OCI-LY3 (cell line): Measurements from ENCODE around the gene PRSS27.
"Not testable (repeated sequence)": the region's sequence is repeated elsewhere in the genome, so short reads cannot be mapped to it uniquely, and the experiment has no call there.

Experiments
- H2AFZ ChIP-seq: fragments of 200-600, 300-600 bp; shearing (Covaris generic); 2 replicates; pipeline ENCODE4 v1.6.0; 2014; ENCODE audit warnings: antibody characterized with exemption, low read depth, low read length
- H3K27ac ChIP-seq: fragments of 200-600, 300-600 bp; sonication (generic); 2 replicates; pipeline ENCODE4 v1.5.1; 2014; ENCODE audit warnings: mild to moderate bottlenecking, low read length, moderate library complexity, mixed read lengths
- H3K27me3 ChIP-seq: fragments of 200-600, 300-600 bp; sonication (generic); 2 replicates; pipeline ENCODE4 v1.6.1; 2014; ENCODE audit warnings: low read depth, low read length, mixed read lengths
- H3K36me3 ChIP-seq: fragments of 200-600, 300-600 bp; sonication (generic); replicated peaks from 2 replicates; pipeline ENCODE3; 2014; ENCODE audit warnings: low read depth, low read length, mixed read lengths
- H3K4me1 ChIP-seq: fragments of 300-600, 200-600 bp; sonication (generic); 2 replicates; pipeline ENCODE4 v1.6.1; 2014; ENCODE audit warnings: low read length, mixed read lengths
- H3K4me2 ChIP-seq: fragments of 200-600, 300-600 bp; sonication (generic); 2 replicates; pipeline ENCODE4 v1.6.1; 2014; ENCODE audit warnings: low read length, mixed read lengths
- H3K4me3 ChIP-seq: fragments of 300-600, 200-600 bp; sonication (generic); 2 replicates; pipeline ENCODE4 v1.5.1; 2014; ENCODE audit warnings: antibody characterized with exemption, mild to moderate bottlenecking, low read length, moderate library complexity
- H3K79me2 ChIP-seq: fragments of 300-600, 200-600 bp; shearing (Covaris generic); 2 replicates; pipeline ENCODE4 v1.6.1; 2014; ENCODE audit warnings: mild to moderate bottlenecking, low read length, mixed read lengths
- H3K9ac ChIP-seq: fragments of 300-600, 200-600 bp; shearing (Covaris generic); 2 replicates; pipeline ENCODE4 v1.6.0; 2014; ENCODE audit warnings: mild to moderate bottlenecking, low read length, moderate library complexity
- H3K9me3 ChIP-seq: fragments of 200-600, 300-600 bp; shearing (Covaris generic); 2 replicates; pipeline ENCODE4 v1.6.1; 2014; ENCODE audit warnings: low read length, mixed read lengths; ENCODE audit not compliant: insufficient read depth
- H4K20me1 ChIP-seq: fragments of 200-600, 300-600 bp; sonication (generic); 2 replicates; pipeline ENCODE4 v1.6.1; 2016; ENCODE audit warnings: low read length, mixed read lengths; ENCODE audit not compliant: insufficient read depth
- EZH2phosphoT487 ChIP-seq: fragments of 200-600 bp; shearing (Covaris generic); IDR thresholded peaks from 2 replicates; pipeline ENCODE4 v1.6.1; 2018; ENCODE audit warnings: antibody characterized with exemption, mixed run types, low read depth
- TF ChIP-seq, protein P1 (sequence below): fragments of 200-600, 300-600 bp; sonication (generic); IDR thresholded peaks from 2 replicates; pipeline ENCODE4 v1.5.1; 2014; ENCODE audit warnings: antibody characterized with exemption, low read length, low read depth

PRSS27 gene

DNA sequence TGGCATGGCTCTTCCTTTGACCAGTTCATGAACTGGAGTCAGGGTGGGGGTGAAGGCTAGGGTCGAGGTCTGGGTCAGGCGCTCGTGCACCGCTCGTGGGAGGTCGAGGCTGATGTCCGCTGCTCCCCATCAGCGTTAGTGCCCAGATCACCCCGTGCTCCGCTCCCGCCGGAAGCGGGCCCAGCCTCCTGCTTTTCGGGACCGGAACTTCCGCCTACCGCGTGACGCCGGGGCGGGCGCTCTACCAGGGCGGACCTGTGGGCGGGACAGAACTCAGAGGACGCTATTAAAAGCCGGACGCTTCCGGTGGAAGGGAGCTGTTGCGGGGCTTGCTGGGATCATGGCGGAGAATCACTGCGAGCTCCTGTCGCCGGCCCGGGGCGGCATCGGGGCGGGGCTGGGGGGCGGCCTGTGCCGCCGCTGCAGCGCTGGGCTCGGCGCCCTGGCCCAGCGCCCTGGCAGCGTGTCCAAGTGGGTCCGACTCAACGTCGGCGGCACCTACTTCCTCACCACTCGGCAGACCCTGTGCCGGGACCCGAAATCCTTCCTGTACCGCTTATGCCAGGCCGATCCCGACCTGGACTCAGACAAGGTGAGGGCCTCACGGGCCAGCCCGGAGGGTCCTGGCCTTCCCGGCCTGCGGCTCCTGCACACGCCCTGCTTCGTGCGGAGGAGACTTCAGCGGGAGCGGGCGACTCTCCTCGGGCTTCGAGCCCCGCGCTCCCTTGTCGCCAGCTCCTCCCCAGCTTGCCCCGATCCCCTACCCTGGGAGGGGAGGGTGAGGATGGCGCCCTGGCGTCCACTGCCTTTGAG lies 37.6 kb downstream of the PRSS27 start, which contains the start of gene KCTD5:
Gene KCTD5 (plus strand): TSS at position 315 of the 813 bp plus-strand sequence. CDS start 26 bp downstream, at position 341.
- Histone ChIP-seq H3K36me3 (no peaks in the 10 kb centered on the region), H3K27me3 (no peaks in the 10 kb centered on the region), H3K79me2 (peaks cover 49% of the 10 kb centered on the region), H3K4me2 (peak within 1 kb of the TSS; percentile 61), H3K4me3 (peak within 1 kb of the TSS; percentile 84), H3K27ac (peak within 1 kb of the TSS; percentile 62), H3K9me3 (no peaks in the 10 kb centered on the region), H4K20me1 (peaks cover 6% of the 10 kb centered on the region), H2AFZ (no peak within 1 kb of the TSS; the same call in 1 of the 2 replicates), H3K9ac (peak within 1 kb of the TSS; percentile 92), H3K4me1 (peaks cover 24% of the 10 kb centered on the region)
- TF ChIP-seq EZH2phosphoT487: no peak
- TF ChIP-seq, protein P1, sequence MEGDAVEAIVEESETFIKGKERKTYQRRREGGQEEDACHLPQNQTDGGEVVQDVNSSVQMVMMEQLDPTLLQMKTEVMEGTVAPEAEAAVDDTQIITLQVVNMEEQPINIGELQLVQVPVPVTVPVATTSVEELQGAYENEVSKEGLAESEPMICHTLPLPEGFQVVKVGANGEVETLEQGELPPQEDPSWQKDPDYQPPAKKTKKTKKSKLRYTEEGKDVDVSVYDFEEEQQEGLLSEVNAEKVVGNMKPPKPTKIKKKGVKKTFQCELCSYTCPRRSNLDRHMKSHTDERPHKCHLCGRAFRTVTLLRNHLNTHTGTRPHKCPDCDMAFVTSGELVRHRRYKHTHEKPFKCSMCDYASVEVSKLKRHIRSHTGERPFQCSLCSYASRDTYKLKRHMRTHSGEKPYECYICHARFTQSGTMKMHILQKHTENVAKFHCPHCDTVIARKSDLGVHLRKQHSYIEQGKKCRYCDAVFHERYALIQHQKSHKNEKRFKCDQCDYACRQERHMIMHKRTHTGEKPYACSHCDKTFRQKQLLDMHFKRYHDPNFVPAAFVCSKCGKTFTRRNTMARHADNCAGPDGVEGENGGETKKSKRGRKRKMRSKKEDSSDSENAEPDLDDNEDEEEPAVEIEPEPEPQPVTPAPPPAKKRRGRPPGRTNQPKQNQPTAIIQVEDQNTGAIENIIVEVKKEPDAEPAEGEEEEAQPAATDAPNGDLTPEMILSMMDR: no peak

DNA sequence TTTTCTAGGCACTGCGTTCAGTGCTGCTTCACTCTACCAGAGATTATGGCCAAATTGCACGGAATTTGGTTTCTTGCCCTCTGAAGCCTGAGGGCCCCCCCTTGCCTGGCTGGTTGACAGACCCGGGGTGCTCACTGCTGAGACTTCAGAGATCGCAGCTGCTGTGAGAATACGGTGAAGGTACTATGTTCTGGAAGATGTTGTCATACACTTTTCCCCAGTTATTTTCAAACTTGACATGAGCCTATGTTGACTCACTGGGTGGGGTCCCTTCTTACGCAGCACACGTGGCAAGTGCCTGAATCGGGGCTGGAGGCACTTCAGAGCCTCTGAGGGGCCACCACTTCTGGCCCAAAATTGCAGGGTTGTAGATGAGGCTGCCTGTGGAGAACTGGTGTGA lies 39.7 kb downstream of the PRSS27 start:
- not testable (repeated sequence) for H3K27ac ChIP-seq, H2AFZ ChIP-seq, H3K4me3 ChIP-seq, H3K9ac ChIP-seq, H3K4me2 ChIP-seq, H3K36me3 ChIP-seq, H4K20me1 ChIP-seq, H3K9me3 ChIP-seq, H3K27me3 ChIP-seq
- Histone ChIP-seq H3K79me2 (peaks cover 40% of the 10 kb centered on the region), H3K4me1 (peaks cover 13% of the 10 kb centered on the region)

DNA sequence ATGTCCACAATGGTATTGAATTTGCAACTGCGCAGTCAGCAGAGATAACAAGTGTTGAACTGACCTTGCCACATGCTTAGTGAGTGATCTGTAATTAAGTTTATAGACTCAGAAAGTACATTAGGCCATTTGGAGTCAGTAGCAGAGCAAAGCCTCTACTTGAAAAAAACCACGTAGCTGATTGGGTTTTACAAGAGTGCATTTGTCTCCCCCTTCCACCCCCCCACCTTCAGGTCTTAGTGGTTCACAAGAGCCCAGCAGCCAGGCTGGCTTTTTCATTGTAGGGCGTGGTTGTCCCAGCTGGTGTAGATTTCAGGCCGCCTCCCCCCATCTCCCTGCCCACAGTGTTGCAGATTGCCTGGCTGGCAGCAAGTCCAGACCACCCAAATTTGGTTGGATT lies 40.1 kb downstream of the PRSS27 start:
- not testable (repeated sequence) for H3K4me2 ChIP-seq, H3K36me3 ChIP-seq, H3K27me3 ChIP-seq, H4K20me1 ChIP-seq, H3K4me3 ChIP-seq, H3K27ac ChIP-seq, H3K9ac ChIP-seq, H3K9me3 ChIP-seq, H2AFZ ChIP-seq
- peaks cover 12% of the 10 kb centered on the region for H3K4me1 ChIP-seq
- H3K79me2 ChIP-seq: peaks cover 39% of the 10 kb centered on the region

DNA sequence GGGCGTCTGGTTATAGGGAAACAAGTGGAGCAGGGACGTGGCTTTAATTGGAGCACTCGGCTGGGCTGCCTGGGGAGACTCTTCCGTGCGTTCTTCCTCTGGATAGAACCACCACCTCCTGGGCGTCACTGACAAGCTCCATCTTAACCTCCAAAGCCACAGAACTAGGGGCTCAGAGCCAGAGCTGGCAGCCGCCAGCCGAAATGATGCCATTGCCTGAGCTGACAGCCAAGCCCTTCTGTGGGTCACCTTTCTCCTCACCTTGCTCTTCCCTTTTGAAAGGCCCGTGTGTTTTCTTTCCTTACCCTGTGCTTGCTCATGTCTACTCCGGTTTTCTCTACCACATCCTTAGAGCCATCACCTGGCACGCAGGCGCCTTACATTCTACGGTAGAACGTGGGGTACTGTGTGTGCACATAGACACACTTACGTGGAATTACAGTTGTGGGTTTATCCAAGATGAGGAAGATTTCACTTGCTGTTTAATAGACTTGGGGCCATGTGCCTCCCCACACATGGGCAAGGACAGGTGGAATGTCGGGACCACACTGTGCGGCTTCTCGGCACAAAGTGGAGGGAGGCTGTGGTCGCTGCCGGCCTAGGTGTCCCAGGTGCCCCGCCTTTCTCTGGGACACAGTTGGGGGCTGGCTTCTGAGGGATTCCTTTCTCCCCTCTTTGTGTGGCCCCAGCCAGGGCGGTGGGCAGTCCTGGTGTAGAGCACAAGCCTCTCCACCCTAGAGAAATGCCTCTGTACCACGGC lies 41.6 kb downstream of the PRSS27 start:
- H3K9me3 ChIP-seq, H3K36me3 ChIP-seq, H3K27me3 ChIP-seq, H3K9ac ChIP-seq, H3K4me2 ChIP-seq, H3K4me3 ChIP-seq, H3K27ac ChIP-seq, H2AFZ ChIP-seq, H3K4me1 ChIP-seq, H4K20me1 ChIP-seq: not testable (repeated sequence)
- peaks cover 25% of the 10 kb centered on the region for H3K79me2 ChIP-seq

DNA sequence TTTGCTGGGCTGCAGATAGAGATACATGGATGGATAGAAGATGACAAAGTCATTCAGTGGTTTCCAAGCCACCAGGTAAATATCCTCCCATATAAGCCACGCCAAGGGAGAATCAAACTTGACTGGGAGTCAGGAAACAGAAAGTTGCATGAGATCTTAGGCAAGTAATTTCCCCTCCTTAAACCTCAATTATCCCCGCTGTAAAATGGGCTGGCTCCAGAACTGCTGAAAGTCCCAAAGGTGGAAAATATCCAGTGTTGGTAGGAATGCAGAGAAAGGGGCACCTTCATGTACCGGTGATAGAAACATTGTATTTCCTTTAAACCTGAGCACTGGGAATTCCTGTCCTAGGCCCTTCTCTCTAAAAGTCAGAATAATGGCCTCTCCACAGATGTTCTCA lies 43.1 kb downstream of the PRSS27 start:
- H2AFZ ChIP-seq, H3K9me3 ChIP-seq, H4K20me1 ChIP-seq, H3K27me3 ChIP-seq, H3K4me3 ChIP-seq, H3K36me3 ChIP-seq, H3K9ac ChIP-seq, H3K27ac ChIP-seq, H3K4me2 ChIP-seq: not testable (repeated sequence)
- Histone ChIP-seq H3K79me2 (peaks cover 19% of the 10 kb centered on the region), H3K4me1 (peaks cover 12% of the 10 kb centered on the region)
